H9 (cell line): ENCODE data around the gene USP46. TPM values are rescaled to one million over a fixed set of nuclear protein-coding genes. Genes with fewer than 3 reads are reported as not detected.
A peak's percentile ranks its signal among the peaks of the same experiment; 100 is the strongest.

ENCODE experiments used
- DNase-seq: peaks from one replicate; pipeline ENCODE4 v3.0.0-alpha.2; 2017
- H2AFZ ChIP-seq: one replicate; pipeline ENCODE4 v1.6.1; 2013; ENCODE audit warnings: mild to moderate bottlenecking, low read length, control low read depth, moderate library complexity
- H2AK5ac ChIP-seq: 2 replicates; pipeline ENCODE4 v1.6.1; 2013; ENCODE audit warnings: low read length, control low read depth, mixed read lengths; ENCODE audit not compliant: insufficient read length
- H2BK120ac ChIP-seq: one replicate; pipeline ENCODE4 v1.6.1; 2013; ENCODE audit warnings: low read depth, mild to moderate bottlenecking, low read length, control low read depth, inconsistent platforms; ENCODE audit not compliant: poor library complexity, severe bottlenecking
- H2BK12ac ChIP-seq: 2 replicates; pipeline ENCODE4 v1.6.1; 2013; ENCODE audit warnings: low read length, control low read depth, mixed read lengths, low read depth; ENCODE audit not compliant: insufficient read length
- H2BK15ac ChIP-seq: 2 replicates; pipeline ENCODE4 v1.6.1; 2013; ENCODE audit warnings: low read depth, low read length, control low read depth
- H2BK20ac ChIP-seq: one replicate; pipeline ENCODE4 v1.6.1; 2013; ENCODE audit warnings: low read depth, mild to moderate bottlenecking, low read length, control low read depth, inconsistent platforms; ENCODE audit not compliant: poor library complexity, severe bottlenecking
- H2BK5ac ChIP-seq: 2 replicates; pipeline ENCODE4 v1.6.1; 2013; ENCODE audit warnings: low read length, control low read depth, mixed read lengths; ENCODE audit not compliant: insufficient read length
- H3K14ac ChIP-seq: 2 replicates; pipeline ENCODE4 v1.6.1; 2013; ENCODE audit warnings: low read length, control low read depth; ENCODE audit not compliant: insufficient read depth
- H3K18ac ChIP-seq: 2 replicates; pipeline ENCODE4 v1.6.1; 2013; ENCODE audit warnings: low read depth, mild to moderate bottlenecking, mixed read lengths, low read length, control low read depth; ENCODE audit not compliant: insufficient read length
- H3K23ac ChIP-seq: 2 replicates; pipeline ENCODE4 v1.6.1; 2013; ENCODE audit warnings: low read length, control low read depth, mixed read lengths, low read depth; ENCODE audit not compliant: insufficient read length
- H3K23me2 ChIP-seq: 2 replicates; pipeline ENCODE4 v1.6.1; 2013; ENCODE audit warnings: low read depth, mild to moderate bottlenecking, mixed read lengths, low read length, control low read depth; ENCODE audit not compliant: insufficient read length, poor library complexity, severe bottlenecking
- H3K27ac ChIP-seq: 2 replicates; pipeline ENCODE4 v1.5.1; 2013; ENCODE audit warnings: low read length, control low read depth, mixed read lengths, low read depth; ENCODE audit not compliant: insufficient read length
- H3K27me3 ChIP-seq: 2 replicates; pipeline ENCODE4 v1.6.1; 2013; ENCODE audit warnings: low read length, control low read depth, inconsistent platforms; ENCODE audit not compliant: insufficient read depth
- H3K4ac ChIP-seq: 2 replicates; pipeline ENCODE4 v1.6.1; 2013; ENCODE audit warnings: low read depth, mild to moderate bottlenecking, control low read depth, inconsistent platforms, low read length, moderate library complexity
- H3K4me1 ChIP-seq: 2 replicates; pipeline ENCODE4 v1.6.1; 2013; ENCODE audit warnings: low read length, control low read depth, inconsistent platforms; ENCODE audit not compliant: insufficient read depth
- H3K4me2 ChIP-seq: 2 replicates; pipeline ENCODE4 v1.6.1; 2013; ENCODE audit warnings: low read length, control low read depth, mixed read lengths; ENCODE audit not compliant: insufficient read length, insufficient read depth
- H3K56ac ChIP-seq: 2 replicates; pipeline ENCODE4 v1.6.1; 2013; ENCODE audit warnings: low read depth, mild to moderate bottlenecking, mixed read lengths, low read length, control low read depth; ENCODE audit not compliant: insufficient read length
- H3K79me1 ChIP-seq: 2 replicates; pipeline ENCODE4 v1.6.1; 2013; ENCODE audit warnings: low read depth, mild to moderate bottlenecking, moderate library complexity, low read length, control low read depth, inconsistent platforms; ENCODE audit not compliant: insufficient read depth, poor library complexity, severe bottlenecking
- H3K79me2 ChIP-seq: 2 replicates; pipeline ENCODE4 v1.6.1; 2013; ENCODE audit warnings: low read length, control low read depth, inconsistent platforms; ENCODE audit not compliant: insufficient read depth
- H3K9ac ChIP-seq: 2 replicates; pipeline ENCODE4 v1.6.1; 2013; ENCODE audit warnings: low read length, control low read depth, mixed read lengths; ENCODE audit not compliant: insufficient read length; ENCODE audit errors: extremely low read depth
- H3K9me3 ChIP-seq: one replicate; pipeline ENCODE4 v1.6.1; 2013; ENCODE audit warnings: low read depth, low read length, inconsistent platforms; ENCODE audit not compliant: control insufficient read depth
- H3T11ph ChIP-seq: one replicate; pipeline ENCODE4 v1.6.1; 2013; ENCODE audit warnings: mild to moderate bottlenecking, low read length, control low read depth, inconsistent platforms
- H4K20me1 ChIP-seq: one replicate; pipeline ENCODE4 v1.6.1; 2013; ENCODE audit not compliant: control insufficient read depth, insufficient read length, insufficient read depth
- H4K5ac ChIP-seq: 2 replicates; pipeline ENCODE4 v1.6.1; 2013; ENCODE audit warnings: low read depth, mild to moderate bottlenecking, mixed read lengths, low read length, control low read depth; ENCODE audit not compliant: insufficient read length
- H4K8ac ChIP-seq: replicated peaks from 2 replicates; pipeline ENCODE4 v1.6.1; 2013; ENCODE audit warnings: low read length, control low read depth, mixed read lengths, low read depth; ENCODE audit not compliant: insufficient read length
- H4K91ac ChIP-seq: 2 replicates; pipeline ENCODE4 v1.6.1; 2013; ENCODE audit warnings: low read depth, mild to moderate bottlenecking, moderate library complexity, mixed read lengths, low read length, control low read depth; ENCODE audit not compliant: insufficient read length
- H3K27ac Mint-ChIP-seq, 3 experiments: 2 replicates in 2 of 3; 3 replicates in 1 of 3; pipeline ENCODE4 v1.8.0; 2020 to 2021; ENCODE audit warnings: mixed read lengths in 3 of 3, mild to moderate bottlenecking in 1 of 3, moderate library complexity in 1 of 3
- H3K27me3 Mint-ChIP-seq: 2 replicates; pipeline ENCODE4 v1.8.0; 2021; ENCODE audit warnings: low read depth, mild to moderate bottlenecking, moderate library complexity, mixed read lengths
- H3K36me3 Mint-ChIP-seq, 3 experiments: 2 replicates in 2 of 3; 3 replicates in 1 of 3; pipeline ENCODE4 v1.8.0; 2020 to 2021; ENCODE audit warnings: low read depth in 3 of 3, mixed read lengths in 3 of 3; ENCODE audit not compliant: insufficient read depth in 1 of 3
- H3K4me1 Mint-ChIP-seq, 2 experiments: 2 replicates each; pipeline ENCODE4 v1.8.0; 2020; ENCODE audit warnings: mixed read lengths in 2 of 2
- H3K4me3 Mint-ChIP-seq, 2 experiments: 2 replicates in 1 of 2; 3 replicates in 1 of 2; pipeline ENCODE4 v1.8.0; 2020 to 2021; ENCODE audit warnings: mild to moderate bottlenecking in 2 of 2, mixed read lengths in 2 of 2, moderate library complexity in 1 of 2
- H3K9me3 Mint-ChIP-seq, 2 experiments: 2 replicates in 1 of 2; 3 replicates in 1 of 2; pipeline ENCODE4 v1.8.0; 2020; ENCODE audit warnings: mild to moderate bottlenecking in 2 of 2, mixed read lengths in 2 of 2, moderate library complexity in 1 of 2
- WGBS: extraction: QIAGEN DNeasy Blood & Tissue Kit; methylation state at CpG from one replicate; pipeline ENCODE4 v1.1.7; 2013; ENCODE audit warnings: missing lambda C conversion rate, low lambda C conversion rate, mixed read lengths; ENCODE audit not compliant: insufficient read length; ENCODE audit errors: extremely low coverage; 5-methylcytosine and 5-hydroxymethylcytosine counted together
- total RNA-seq: library from RNA; stranded (reverse); gene quantifications from 2 replicates; pipeline ENCODE4 v1.2.1, GENCODE V29; 2021
- TF ChIP-seq, protein P1 (sequence below): fragments of 200-600 bp; sonication (generic); conservative IDR thresholded peaks from 3 replicates; pipeline ENCODE4 v1.8.0; 2021; ENCODE audit warnings: antibody characterized with exemption, mild to moderate bottlenecking

USP46 gene
- total RNA-seq, 1 experiment from 2014 or later: 59.8 TPM

DNA sequence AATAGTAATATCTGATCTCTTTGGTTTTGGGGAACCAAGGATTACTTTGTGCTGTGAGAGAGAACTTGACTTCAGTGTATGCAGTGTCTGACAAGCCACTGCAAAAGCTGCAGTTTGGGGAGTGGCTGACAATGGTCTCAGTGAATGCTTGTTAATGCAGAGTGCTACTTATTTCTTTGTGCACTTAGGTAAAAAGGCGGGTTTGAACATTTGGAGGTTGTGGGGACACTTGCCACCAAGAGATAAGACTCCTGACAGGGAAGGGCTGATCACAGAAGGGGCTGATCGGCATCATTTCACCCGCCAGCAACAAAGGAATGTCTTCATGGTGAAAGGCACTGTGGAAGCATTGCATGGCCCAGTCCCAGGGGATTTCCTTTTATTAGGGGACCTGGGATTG, 28.6 kb upstream of the USP46 start:
- Mint-ChIP-seq H3K4me1 (peaks cover 24% of the 10 kb centered on the region in 2 experiments), H3K27me3 (no peaks in the 10 kb centered on the region), H3K27ac (peak overlapping the region in 1 of 3 experiments; percentile 59; a peak in 1 of 7 replicates), H3K4me3 (no peak overlapping the region), H3K9me3 (peaks cover 3 to 9% of the 10 kb centered on the region in 2 experiments; a peak in 1 of 5 replicates), H3K36me3 (peaks cover 0 to 3% (median 0%) of the 10 kb centered on the region in 3 experiments; a peak in 1 of 7 replicates)
- Histone ChIP-seq H3K23me2 (no peaks in the 10 kb centered on the region), H3K79me1 (no peaks in the 10 kb centered on the region), H3T11ph (no peak overlapping the region), H4K91ac (no peak overlapping the region), H3K27ac (no peak overlapping the region), H3K4me1 (no peaks in the 10 kb centered on the region; the same call in 1 of the 2 replicates), H2AK5ac (no peak overlapping the region), H3K18ac (no peak overlapping the region), H3K9me3 (no peaks in the 10 kb centered on the region), H3K4me2 (no peak overlapping the region), H3K79me2 (no peaks in the 10 kb centered on the region), H4K5ac (no peak overlapping the region), H2BK20ac (no peak overlapping the region), H4K20me1 (no peaks in the 10 kb centered on the region), H3K23ac (no peak overlapping the region), H2BK120ac (no peak overlapping the region), H3K27me3 (no peaks in the 10 kb centered on the region), H2BK15ac (no peak overlapping the region), H2BK12ac (no peak overlapping the region), H2AFZ (no peak overlapping the region), H4K8ac (no peak overlapping the region), H3K4ac (no peak overlapping the region), H3K56ac (no peak overlapping the region), H3K9ac (no peak overlapping the region), H3K14ac (no peak overlapping the region), H2BK5ac (no peak overlapping the region)
- TF ChIP-seq, protein P1, sequence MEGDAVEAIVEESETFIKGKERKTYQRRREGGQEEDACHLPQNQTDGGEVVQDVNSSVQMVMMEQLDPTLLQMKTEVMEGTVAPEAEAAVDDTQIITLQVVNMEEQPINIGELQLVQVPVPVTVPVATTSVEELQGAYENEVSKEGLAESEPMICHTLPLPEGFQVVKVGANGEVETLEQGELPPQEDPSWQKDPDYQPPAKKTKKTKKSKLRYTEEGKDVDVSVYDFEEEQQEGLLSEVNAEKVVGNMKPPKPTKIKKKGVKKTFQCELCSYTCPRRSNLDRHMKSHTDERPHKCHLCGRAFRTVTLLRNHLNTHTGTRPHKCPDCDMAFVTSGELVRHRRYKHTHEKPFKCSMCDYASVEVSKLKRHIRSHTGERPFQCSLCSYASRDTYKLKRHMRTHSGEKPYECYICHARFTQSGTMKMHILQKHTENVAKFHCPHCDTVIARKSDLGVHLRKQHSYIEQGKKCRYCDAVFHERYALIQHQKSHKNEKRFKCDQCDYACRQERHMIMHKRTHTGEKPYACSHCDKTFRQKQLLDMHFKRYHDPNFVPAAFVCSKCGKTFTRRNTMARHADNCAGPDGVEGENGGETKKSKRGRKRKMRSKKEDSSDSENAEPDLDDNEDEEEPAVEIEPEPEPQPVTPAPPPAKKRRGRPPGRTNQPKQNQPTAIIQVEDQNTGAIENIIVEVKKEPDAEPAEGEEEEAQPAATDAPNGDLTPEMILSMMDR: no peak
- DNase-seq: no peak
- WGBS: no CpG with 5 or more reads among the region's 3 CpGs
